Stomach (tissue), 4 donors: ENCODE results near the gene SLC51B.

ENCODE experiments used
- CTCF ChIP-seq, 7 experiments: fragments of 450-650 bp in 4 of 7; fragments of 200-600 bp in 3 of 7; sonication (generic) in 3 of 7; IDR thresholded peaks; one replicate each; pipeline ENCODE4 v1.5.1; 2016 to 2019; ENCODE audit warnings: antibody characterized with exemption in 7 of 7, control low read depth in 2 of 7, mild to moderate bottlenecking in 1 of 7
- EP300 ChIP-seq: sonication (generic); formaldehyde crosslinking; IDR thresholded peaks from one replicate; pipeline ENCODE4 v1.6.1; 2017; ENCODE audit warnings: antibody characterized with exemption
- POLR2AphosphoS5 ChIP-seq, 3 donors: sonication (generic); formaldehyde crosslinking; IDR thresholded peaks; one replicate each; pipeline ENCODE4 v1.6.1; 2016; ENCODE audit warnings: antibody characterized with exemption in 3 of 3

GRCh38 chr15:65079580-65079979 lies 34.4 kb downstream of the SLC51B start:
- TF ChIP-seq POLR2AphosphoS5 (IDR thresholded peaks at IDR 0.05) (no peak), CTCF (IDR thresholded peaks at IDR 0.05) (no peak), EP300 (no peak)
